ENCODE measurements around the gene UNC119.
"Not testable (repeated sequence)": the region's sequence is repeated elsewhere in the genome, so short reads cannot be mapped to it uniquely, and the experiment has no call there.

DNA sequence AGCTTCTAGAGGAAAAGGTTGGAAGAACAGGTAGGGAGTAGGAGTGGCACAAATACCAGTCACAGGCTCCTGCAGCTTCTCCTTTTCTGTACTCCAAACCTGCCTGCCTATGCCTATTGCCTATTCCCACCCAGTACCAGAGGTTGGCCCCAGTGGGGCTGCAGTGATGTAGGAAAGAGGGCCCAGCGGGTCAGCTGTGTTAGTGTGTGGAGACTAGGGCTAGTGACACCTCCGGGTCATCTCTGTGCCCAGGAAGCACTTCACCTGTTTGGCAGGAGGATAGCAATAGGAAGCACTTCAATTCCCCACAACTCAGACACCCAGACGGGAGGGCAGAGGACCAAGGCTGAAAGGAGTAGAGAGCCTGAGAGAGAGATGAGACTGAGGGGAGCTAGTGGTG is 23.6 kb upstream of the UNC119 start:
- not testable (repeated sequence) for TF ChIP-seq CTCF (IDR thresholded peaks at IDR 0.05; ENCODE audit: insufficient read depth, low read depth, low read length); EZH2 (IDR thresholded peaks at IDR 0.05; ENCODE audit: insufficient read depth, low read length)
